ENCODE results near the gene GLB1L2.

GLB1L2 gene

GRCh38 chr11:134373591-134374052, 41.8 kb downstream of the GLB1L2 start:
- no peak for DNase-seq (ENCODE audit: extremely low spot score)
- TF ChIP-seq NFRKB (IDR thresholded peaks at IDR 0.05): no peak
- no peak for TF ChIP-seq LEF1 (IDR thresholded peaks at IDR 0.05; ENCODE audit: borderline replicate concordance)
- TF ChIP-seq FOXM1 (IDR thresholded peaks at IDR 0.05; ENCODE audit: borderline replicate concordance): no peak
- ChIA-PET CTCF (no interaction called here), POLR2A (no interaction called here)

DNA sequence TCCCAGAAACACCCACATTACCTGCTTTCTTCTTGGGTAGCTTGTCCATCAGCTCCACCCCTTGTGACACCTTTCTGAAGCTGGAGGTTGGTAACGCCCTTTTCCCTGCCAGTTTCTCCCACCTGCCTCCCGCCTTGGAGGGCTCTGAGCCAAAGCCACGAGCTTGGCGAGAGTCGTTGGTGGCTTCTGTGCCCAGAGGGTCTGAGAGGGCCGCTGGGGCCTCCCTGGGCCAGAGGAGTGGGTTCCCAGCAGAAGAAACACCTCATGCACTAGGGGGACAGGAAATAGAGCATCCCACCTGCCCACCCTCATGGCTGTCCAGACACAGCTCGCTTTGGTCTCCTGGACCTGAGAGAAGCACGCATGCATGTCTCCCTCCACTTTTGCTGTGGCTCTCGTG, 42.4 kb downstream of the GLB1L2 start:
- no peak for DNase-seq (ENCODE audit: extremely low spot score)
- ChIA-PET POLR2A (no interaction called here), CTCF (no interaction called here)
- TF ChIP-seq ZNF384 (IDR thresholded peaks at IDR 0.05): no peak
- TF ChIP-seq NFRKB (IDR thresholded peaks at IDR 0.05): no peak
- no peak for TF ChIP-seq HDGF (IDR thresholded peaks at IDR 0.05; ENCODE audit: borderline replicate concordance)
- no peak for TF ChIP-seq TARDBP (IDR thresholded peaks at IDR 0.05)
- no peak for TF ChIP-seq FOXM1 (IDR thresholded peaks at IDR 0.05; ENCODE audit: borderline replicate concordance)
- no peak for TF ChIP-seq FOXK2 (IDR thresholded peaks at IDR 0.05)
- TF ChIP-seq BHLHE40 (IDR thresholded peaks at IDR 0.05; ENCODE audit: borderline replicate concordance): no peak
- TF ChIP-seq, protein P1, sequence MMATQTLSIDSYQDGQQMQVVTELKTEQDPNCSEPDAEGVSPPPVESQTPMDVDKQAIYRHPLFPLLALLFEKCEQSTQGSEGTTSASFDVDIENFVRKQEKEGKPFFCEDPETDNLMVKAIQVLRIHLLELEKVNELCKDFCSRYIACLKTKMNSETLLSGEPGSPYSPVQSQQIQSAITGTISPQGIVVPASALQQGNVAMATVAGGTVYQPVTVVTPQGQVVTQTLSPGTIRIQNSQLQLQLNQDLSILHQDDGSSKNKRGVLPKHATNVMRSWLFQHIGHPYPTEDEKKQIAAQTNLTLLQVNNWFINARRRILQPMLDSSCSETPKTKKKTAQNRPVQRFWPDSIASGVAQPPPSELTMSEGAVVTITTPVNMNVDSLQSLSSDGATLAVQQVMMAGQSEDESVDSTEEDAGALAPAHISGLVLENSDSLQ (IDR thresholded peaks at IDR 0.05): no peak
- TF ChIP-seq SUZ12 (IDR thresholded peaks at IDR 0.05): no peak
- no peak for TF ChIP-seq CTBP1 (IDR thresholded peaks at IDR 0.05; ENCODE audit: borderline replicate concordance)
- TF ChIP-seq SP1 (IDR thresholded peaks at IDR 0.05): no peak
- TF ChIP-seq ARNT (IDR thresholded peaks at IDR 0.05): no peak

- DNase-seq (ENCODE audit: extremely low spot score): no peak
- TF ChIP-seq BHLHE40 (IDR thresholded peaks at IDR 0.05; ENCODE audit: borderline replicate concordance): no peak
- TF ChIP-seq, protein P1 (IDR thresholded peaks at IDR 0.05): no peak
- TF ChIP-seq CTBP1 (IDR thresholded peaks at IDR 0.05; ENCODE audit: borderline replicate concordance): no peak
- no peak for TF ChIP-seq L3MBTL2 (conservative IDR thresholded peaks at IDR 0.05)
- TF ChIP-seq TARDBP (IDR thresholded peaks at IDR 0.05): no peak
- no peak for TF ChIP-seq NFRKB (IDR thresholded peaks at IDR 0.05)
- TF ChIP-seq SUZ12 (IDR thresholded peaks at IDR 0.05): no peak
- TF ChIP-seq ZNF384 (IDR thresholded peaks at IDR 0.05): no peak
- TF ChIP-seq FOXM1 (IDR thresholded peaks at IDR 0.05; ENCODE audit: borderline replicate concordance): no peak
- no peak for TF ChIP-seq HDGF (IDR thresholded peaks at IDR 0.05; ENCODE audit: borderline replicate concordance)
- TF ChIP-seq LEF1 (IDR thresholded peaks at IDR 0.05; ENCODE audit: borderline replicate concordance): no peak
- TF ChIP-seq FOXK2 (IDR thresholded peaks at IDR 0.05): no peak
- no peak for TF ChIP-seq ARNT (IDR thresholded peaks at IDR 0.05)
- no peak for TF ChIP-seq SP1 (IDR thresholded peaks at IDR 0.05)
- no peak for TF ChIP-seq FOXA1 (IDR thresholded peaks at IDR 0.05)
- no peak for TF ChIP-seq ELF4 (IDR thresholded peaks at IDR 0.05)
- CTCF ChIA-PET: no interaction called here
- POLR2A ChIA-PET: no interaction called here
Observed at GRCh38 chr11:134374891-134375550, 43.2 kb downstream of the GLB1L2 start.

DNA sequence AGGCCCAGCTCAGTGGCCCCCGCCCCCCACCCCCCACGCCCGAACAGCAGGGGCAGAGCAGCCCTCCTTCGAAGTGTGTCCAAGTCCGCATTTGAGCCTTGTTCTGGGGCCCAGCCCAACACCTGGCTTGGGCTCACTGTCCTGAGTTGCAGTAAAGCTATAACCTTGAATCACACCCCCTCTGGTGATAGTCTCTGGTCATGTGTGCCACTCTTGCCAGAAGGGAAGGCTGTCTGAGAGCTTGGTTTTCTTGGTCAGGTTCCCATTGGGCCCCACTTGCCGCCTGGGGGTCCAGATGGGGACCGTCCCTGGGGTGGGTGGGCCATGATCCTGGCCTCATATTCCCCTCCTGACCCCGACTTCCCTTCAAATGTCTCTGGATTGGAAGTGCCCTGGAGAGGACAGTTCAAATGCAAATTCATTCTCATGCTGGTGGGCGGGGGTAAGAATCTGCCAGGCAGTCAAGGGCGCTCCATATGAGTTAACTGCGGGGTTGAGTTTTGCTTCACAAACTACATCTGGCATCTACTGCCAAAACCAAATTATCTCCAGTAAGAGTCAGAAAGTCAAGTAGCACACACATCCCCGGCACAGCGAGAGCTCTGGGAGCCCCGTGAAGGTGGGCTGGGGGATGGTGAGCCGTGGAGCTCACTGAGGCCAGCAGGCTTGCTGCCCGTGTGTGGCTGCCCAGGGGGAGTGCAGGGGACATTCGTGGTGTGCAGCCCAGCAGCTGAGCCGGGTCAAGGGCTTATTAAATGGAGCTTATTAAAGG, 44.5 kb downstream of the GLB1L2 start:
- ChIA-PET CTCF (no interaction called here), POLR2A (no interaction called here)
- no peak for DNase-seq (ENCODE audit: extremely low spot score)
- no peak for TF ChIP-seq ARNT (IDR thresholded peaks at IDR 0.05)
- no peak for TF ChIP-seq FOXK2 (IDR thresholded peaks at IDR 0.05)
- no peak for TF ChIP-seq CTBP1 (IDR thresholded peaks at IDR 0.05; ENCODE audit: borderline replicate concordance)
- no peak for TF ChIP-seq FOXA1 (IDR thresholded peaks at IDR 0.05)
- TF ChIP-seq BHLHE40 (IDR thresholded peaks at IDR 0.05; ENCODE audit: borderline replicate concordance): no peak
- TF ChIP-seq LEF1 (IDR thresholded peaks at IDR 0.05; ENCODE audit: borderline replicate concordance): no peak
- TF ChIP-seq HDGF (IDR thresholded peaks at IDR 0.05; ENCODE audit: borderline replicate concordance): no peak
- no peak for TF ChIP-seq NFRKB (IDR thresholded peaks at IDR 0.05)
- no peak for TF ChIP-seq SUZ12 (IDR thresholded peaks at IDR 0.05)
- TF ChIP-seq FOXM1 (IDR thresholded peaks at IDR 0.05; ENCODE audit: borderline replicate concordance): no peak
- TF ChIP-seq ELF4 (IDR thresholded peaks at IDR 0.05): no peak
- no peak for TF ChIP-seq ZNF384 (IDR thresholded peaks at IDR 0.05)
- TF ChIP-seq TARDBP (IDR thresholded peaks at IDR 0.05): no peak
- TF ChIP-seq L3MBTL2 (conservative IDR thresholded peaks at IDR 0.05): no peak
- TF ChIP-seq, protein P1 (IDR thresholded peaks at IDR 0.05): no peak
- no peak for TF ChIP-seq SP1 (IDR thresholded peaks at IDR 0.05)

DNA sequence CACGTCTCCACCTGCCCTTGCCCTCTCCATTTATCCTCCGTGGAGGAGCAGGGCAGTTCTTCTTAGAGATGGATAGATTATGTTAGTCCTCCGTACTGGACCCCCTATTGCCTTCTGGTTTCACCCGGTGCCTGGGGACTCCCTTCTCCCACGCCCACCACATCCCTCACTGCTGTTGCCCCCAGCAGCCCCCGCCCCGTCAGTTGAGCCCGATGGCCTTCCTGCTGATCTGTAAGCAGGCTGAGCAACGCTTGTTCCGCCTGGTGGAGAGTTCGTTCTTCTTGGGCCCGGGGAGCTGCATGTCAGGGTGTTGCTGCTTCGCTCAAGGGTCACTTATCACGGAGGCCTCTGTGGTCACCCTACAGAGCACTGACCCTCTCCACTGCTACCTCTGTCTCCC, 46.1 kb downstream of the GLB1L2 start:
- CTCF ChIA-PET: no interaction called here
- POLR2A ChIA-PET: no interaction called here
- no peak for TF ChIP-seq FOXA1 (IDR thresholded peaks at IDR 0.05)
- DNase-seq (ENCODE audit: extremely low spot score): no peak

GRCh38 chr11:134379241-134379640, 47.5 kb downstream of the GLB1L2 start:
- POLR2A ChIA-PET: no interaction called here
- no peak for DNase-seq (ENCODE audit: extremely low spot score)
- CTCF ChIA-PET: no interaction called here
- TF ChIP-seq FOXM1 (IDR thresholded peaks at IDR 0.05; ENCODE audit: borderline replicate concordance): no peak
- TF ChIP-seq BHLHE40 (IDR thresholded peaks at IDR 0.05; ENCODE audit: borderline replicate concordance): no peak
- no peak for TF ChIP-seq ELF4 (IDR thresholded peaks at IDR 0.05)
- TF ChIP-seq SP1 (IDR thresholded peaks at IDR 0.05): no peak
